M059J (cell line): ENCODE results near the gene KIAA1217. TPM values are rescaled to one million over a fixed set of nuclear protein-coding genes. Genes with fewer than 3 reads are reported as not detected.

Source experiments
- DNase-seq: peaks from one replicate; pipeline ENCODE4 v3.0.0-alpha.2; 2012; ENCODE audit warnings: low read depth
- total RNA-seq: library from RNA; depleted of rRNA; stranded (reverse); fragments of >200 nt; shearing (Covaris generic); gene quantifications from 2 replicates; pipeline ENCODE4 v1.2.3, GENCODE V29; 2014

KIAA1217 gene
- total RNA-seq, 1 experiment from 2014 or later = 2.7 TPM

DNA sequence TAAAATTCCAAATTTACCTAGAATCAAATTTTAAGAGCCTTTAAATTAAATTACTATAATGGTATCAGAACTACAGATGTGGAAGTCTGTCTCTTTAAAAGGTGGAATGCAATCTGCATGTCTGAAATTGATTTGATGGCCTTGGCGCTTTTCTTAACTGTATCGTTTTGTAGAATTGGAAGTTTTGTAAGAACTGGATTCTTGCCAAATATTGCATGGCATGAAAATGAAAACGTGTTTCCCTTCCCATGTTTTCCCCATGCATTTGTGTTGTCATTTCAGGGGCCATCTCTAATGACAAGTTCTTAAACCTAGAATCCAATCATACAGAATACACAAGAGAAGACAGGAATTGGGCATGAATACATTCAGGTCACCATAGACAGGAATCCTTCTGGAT is 162.5 kb downstream of the KIAA1217 start:
- DNase-seq = no peak

DNA sequence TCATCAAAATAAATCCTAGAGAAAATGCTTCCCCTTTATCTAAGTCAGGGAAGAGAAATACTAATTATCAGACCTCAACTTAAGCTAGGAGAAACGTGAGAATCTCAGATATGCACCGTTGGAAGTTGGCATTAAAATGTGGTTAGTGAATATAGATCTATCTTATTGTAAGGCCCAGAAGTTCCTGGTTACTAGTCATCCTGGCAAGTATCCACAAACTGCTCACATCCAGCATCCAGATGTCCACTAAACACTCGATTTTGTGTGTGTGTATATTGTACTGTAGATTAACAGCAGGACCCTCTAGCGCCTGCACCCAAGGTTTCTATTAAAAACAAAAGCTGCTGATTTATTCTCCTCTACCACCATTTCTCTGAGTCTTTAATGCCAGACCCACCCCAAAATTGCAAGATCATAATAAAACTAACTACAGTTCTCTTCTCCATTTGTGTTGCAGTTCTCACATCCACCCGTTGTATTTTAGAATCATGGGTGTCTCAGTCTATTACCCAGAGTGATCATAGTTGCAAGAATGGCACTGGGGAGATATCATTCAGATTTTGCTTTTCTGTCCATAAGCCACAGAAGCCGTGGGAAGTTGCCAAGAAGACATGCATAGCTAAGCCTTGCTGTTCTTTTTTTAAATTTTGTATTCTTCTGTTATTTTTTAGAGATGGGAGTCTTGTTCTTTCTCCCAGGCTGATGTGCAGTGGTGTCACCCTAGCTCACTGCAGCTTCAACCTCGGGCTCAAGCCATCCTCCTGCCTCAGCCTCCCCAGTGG is 165.4 kb downstream of the KIAA1217 start:
- peak; percentile 3 for DNase-seq

DNA sequence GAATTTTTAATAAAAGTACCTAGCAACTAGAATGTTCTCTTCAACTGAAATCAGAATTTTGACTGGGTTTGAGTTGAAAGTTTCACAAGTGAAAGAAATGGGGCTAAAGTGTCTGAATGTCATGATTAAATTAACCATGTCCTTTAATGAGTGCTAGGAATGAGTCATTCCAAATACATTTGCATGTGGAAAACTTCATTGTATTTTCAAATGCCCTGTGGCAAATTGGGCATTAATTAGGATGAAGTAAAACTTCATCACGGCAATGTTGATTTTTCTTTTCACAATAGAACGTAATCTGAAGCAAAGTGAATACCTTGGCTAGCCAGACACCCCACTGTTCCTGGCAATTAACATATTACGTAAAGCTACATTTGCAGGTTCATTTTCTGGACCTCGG is 166.6 kb downstream of the KIAA1217 start:
- DNase-seq = no peak

DNA sequence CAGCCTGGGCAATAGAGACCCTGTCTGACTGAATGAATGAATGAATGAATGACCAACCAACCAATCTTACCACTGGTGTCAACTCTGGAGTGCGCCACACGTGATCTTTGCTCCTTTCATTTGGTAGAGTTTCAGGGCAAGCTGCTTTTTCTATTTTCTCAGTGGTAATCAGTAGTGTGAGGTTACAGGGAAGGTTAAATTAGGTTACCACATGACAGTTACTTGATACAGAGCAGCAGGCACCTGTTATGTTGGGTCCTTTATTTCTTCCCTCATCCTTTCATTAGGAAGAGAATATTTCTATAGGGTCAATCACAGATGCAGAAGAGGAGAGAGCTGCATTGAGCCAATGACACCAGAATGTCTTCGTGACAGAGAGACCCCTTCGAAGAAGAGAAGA is 167.8 kb downstream of the KIAA1217 start:
- DNase-seq = no peak

DNA sequence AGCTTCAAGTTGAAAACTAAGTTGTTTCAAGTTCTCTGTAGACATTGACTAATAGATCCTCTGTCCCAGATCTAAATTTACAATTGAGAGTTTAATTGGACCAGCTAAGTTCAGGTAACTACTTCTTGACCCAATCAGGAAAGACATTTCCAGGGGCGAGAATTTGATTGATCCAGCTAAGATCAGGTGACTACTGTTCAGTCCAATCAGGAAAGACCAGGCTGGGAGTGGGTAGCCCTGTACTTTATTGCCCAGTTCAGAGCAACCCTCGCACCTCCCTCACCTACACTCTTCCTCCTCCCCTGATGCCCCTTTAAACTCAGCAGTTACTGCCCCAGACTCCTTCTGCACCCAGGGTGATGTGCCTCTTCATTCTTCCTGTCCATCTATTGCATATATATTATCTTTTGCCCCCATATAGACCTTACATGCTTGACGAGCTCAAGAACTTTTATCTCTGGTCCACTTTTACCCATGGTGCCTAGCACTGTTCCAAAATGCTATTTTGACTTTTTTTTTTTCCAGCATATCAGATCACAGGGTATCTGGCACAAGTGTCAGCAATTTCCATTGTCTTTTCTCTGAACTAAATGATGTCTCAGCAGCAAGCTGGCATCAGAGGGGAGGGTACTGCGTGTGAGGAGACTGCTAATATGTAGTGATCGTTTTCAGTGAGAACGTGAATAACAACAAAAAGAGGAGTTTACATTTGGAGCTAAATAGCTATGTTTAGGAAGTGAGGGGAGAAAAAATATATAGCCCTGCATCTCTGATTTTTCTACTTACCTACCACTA is 169.4 kb downstream of the KIAA1217 start:
- DNase-seq = no peak

DNA sequence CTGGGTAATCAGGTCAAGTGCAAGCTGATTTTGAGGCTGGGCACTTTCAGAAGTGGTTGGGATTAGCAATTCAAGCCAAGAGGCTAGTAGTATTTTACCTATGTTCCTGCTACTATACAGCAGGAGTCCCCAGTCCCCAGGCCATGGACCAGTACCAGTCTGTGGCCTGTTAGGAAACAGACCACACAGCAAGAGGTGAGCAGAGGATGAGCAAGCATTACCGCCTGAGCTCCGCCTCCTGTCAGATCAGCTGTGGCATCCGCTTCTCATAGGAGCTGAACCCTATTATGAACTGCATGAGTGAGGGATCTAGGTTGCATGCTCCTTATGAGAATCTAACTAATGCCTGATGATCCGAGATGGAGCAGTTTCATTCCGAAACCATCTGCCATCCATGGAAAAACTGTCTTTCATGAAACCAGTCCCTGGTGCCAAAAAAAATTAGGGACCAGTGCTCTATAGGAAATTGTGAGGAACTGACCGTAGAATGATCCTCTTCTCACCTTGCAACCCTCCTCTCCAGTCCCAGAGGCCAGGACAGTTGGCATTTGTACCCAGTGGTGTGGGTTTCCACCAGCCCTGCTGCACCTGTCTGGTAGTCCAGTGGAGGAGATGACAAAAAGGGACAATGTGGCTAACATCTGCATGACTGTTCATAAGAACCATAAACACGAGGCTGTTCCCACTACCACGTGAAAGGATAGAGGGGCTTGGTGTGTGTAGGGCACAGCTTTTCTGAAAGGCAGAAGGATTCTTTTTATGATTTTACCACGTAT is 172.5 kb downstream of the KIAA1217 start:
- no peak for DNase-seq

DNA sequence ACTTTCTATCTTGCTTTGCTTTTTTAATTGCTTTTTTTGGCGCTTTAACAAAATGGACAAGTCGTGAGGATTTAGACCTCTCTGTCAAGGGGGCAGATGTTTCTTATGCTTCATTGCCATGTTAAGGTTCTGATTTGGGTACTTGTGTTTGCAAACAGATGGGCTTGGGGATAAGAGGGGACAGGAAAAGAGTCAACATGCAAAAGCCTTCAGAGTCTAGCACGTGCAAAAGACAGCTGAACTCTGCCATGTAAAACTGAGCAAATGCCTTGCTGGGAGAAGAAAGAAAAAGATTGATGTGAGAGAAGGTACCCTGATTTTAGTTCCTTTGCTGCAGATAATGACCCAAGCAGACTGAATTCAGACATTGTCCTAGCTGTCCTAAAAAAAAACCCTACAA is 173.1 kb downstream of the KIAA1217 start:
- DNase-seq = no peak

DNA sequence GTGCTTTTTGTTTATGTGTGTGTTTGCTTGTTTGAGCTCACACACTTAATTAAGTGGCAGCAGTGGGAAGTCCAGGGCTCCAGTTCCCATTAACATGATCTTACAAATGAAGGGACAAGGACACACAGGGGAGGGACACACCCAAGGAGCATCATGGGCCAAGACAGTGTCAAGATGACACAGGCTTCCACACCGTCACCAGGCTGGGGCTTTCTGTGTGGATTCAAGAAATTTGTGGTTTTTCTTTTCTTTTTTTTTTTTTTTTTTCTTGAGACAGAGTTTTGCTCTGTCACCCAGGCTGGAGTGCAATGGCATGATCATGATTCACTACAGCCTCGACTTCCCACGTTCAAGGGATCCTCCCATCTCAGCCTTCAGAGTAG is 173.6 kb downstream of the KIAA1217 start:
- no peak for DNase-seq

DNA sequence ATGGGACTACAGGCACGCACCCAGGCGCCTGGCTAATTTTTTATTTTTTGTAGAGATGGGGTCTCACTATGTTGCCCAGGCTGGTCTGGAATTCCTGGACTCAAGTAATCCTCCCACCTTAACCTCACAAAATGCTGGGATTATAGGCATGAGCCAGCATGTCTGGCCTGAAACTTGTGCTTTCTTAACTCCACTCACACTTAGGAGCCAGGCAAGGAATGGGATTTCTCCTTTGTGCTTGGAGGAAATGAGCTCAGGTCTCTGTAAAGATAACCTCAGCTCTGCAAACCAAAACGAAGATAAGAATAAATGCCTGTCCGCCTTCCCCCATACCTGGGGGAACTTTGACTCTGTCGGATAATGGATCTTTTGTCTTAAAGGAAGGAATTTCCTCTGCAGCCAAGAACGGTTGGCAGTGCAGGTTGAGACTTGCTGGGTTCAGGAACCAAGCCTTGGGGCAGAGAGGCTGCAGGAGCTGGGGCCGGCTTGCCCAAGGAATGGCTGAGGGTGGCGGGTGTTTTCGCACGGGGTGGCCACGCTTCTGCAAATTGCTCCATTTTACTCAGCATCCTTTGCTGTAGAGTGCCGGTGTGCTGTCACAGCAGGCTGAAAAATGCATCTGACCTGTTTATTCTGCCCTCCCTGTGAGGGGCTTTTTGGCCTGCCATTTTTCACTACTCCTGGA is 174.2 kb downstream of the KIAA1217 start:
- DNase-seq = no peak

DNA sequence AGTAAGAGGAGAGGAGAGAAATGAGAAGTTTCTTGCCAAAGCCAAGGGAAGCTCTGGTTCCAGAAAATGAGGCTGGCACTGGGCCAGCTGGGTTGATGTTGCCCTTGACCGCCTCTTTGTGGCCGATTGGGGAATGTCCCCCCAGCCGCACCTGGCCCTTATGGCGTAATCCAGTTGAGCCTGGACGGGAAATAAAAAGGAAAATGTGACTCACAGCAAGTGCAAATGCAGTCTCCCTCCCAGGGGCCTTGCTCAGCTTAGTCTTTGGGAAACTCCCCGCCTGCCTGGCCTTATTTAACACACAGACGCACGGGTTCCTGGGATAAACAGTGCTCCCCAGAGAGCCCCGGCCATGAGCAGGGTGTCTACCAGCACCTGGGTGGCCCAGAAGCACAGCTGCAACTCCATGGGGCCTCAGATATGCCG is 174.8 kb downstream of the KIAA1217 start:
- DNase-seq = peak; percentile 88

DNA sequence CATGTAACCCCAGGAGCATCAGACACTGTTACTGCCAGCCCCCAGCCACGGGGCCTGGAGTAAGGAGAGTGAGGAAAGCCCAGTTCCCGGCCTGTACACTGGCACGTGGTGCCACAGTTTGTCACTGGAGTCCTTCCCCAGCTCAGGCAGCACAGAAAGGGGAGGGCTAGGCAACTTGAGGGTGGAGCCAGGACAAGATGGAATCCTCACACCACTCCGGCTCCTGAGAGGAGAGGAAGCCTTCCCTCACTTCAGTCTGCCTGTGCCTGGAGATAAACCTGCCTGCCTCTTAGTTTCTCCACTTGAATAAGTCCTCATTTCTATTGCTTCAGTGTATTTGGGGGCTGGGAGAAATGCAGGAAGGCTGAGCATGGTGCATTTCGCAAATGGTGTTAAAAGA is 176.0 kb downstream of the KIAA1217 start:
- no peak for DNase-seq

DNA sequence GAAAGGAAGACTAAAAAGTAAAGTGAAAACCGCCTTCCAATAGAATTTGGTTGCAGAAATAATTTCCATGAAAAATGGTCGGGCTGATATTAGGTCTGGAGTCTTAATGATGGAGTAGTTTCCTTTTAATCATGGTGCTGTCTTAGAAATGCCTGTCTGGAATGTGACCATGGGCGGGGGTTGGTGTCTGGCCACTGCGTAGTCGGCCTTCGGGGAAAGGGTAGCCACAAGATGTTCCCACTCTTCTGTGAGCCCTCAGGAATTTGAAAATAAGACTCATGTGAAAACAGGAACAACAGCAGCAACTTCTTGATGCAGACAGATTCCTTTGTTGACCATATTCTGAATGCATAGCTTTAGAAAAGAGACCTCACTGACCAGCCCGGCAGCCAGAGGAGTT is 176.8 kb downstream of the KIAA1217 start:
- DNase-seq = no peak

DNA sequence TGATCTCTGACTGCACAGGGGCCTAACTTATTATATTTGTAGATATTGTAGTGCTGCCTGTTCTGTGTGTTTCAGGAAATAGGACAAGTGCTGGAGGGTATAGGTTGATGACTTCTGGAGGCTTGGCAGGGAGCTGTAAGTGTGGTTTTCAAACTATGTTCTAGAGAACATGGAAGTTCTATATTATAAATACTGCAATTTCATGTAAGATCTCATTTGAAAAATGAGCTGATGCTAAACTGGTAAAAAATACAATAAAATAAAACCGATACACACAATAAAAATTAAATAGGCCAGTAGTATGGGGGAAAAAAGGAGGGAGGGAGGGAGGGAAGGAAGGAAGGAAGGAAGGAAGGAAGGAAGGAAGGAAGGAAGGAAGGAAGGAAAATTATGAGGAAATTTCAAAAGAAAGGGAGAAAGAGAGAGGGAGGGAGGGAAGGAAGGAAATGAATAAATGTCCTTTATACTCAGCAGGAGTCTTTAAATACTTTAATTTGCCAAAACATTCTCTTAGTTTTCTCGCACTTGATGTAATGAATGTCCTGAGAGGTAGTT is 181.3 kb downstream of the KIAA1217 start:
- no peak for DNase-seq

DNA sequence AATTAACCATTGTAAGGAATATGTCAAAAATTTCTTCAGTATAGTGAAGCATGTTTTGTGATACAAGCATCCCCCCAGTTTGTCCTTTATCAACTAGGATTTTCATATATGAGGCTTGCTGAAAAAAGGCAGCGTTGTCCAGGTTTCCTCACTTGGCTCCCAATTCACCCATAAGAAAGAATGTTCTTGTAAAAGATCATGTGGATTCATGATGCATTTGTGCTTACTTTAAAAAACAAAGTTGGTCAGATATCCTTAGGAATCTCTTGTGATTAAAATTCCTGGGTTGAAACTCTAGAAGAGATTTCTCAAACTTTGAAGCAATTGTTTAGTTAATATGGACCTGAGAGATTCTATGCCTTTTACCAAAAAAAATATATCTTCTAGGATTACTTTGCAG is 181.8 kb downstream of the KIAA1217 start:
- no peak for DNase-seq

DNA sequence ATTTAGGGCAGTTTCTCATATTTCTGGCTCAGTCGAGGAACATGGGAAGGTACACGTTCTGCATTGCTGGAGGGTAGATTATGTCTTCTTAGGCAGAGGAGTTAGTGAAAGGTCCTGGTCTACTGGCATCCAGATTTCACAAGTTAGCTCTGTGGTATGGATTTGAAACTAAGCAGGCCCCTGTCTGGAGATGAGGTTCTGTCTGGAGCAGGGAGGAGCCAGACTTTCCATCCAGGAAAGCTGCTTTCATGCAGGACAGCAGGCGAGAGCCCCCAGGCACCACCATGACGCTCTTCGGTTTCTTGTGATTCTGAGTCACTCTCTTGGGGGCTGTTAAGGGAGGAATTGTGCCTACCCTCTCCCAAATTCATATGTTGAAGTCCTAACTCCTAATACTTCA is 184.3 kb downstream of the KIAA1217 start:
- no peak for DNase-seq

DNA sequence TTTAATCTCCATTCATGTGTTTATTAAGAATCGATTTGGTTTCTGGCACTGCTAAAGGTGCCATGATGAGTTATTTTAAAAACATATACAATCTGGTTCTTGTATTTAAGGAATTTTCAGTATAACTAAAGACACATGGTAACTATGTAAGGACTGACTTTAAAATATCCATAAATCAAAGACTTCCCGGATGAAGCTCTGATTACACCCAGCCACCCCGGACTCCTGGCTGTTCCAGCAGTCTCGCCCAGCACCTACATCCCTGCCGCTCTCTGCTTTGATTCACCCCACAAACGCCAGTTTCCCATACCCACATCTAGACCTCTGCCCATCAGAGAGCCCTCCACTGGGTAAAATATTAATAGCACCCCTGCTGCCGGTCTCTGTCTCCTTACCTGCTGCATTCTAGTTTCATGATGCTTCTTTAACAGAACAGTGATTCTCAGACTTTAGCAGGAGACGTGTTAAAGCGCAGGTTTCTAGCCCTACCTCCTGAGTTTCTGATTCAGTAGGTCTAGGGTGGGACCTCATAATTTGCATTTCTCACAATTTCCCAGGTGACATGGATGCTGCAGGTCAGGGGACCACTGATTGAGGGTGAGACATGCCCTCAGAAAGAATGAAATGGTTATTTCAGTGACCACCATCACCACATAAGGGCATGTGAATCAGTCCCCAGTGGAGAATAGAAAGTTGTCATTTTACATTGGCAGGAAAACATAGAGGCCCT is 185.7 kb downstream of the KIAA1217 start:
- DNase-seq = no peak

DNA sequence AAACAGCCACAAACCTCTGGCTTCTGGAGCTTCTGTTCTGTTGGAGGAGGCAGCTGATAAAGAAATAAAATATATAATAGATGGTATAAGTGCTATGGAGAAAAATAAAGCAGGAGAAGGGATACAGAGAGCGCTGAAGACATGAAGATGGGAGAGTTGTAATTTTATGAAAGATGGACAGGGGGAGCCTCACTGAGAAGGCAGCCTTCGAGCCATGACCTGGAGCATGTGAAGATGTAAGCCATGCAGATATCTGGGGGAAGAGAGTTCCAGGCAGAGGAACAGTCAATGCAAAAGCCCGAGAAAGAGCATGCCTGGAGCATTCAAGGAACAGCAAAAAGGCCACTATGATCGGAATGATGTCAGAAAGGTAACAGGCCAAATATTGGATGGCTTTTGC is 187.5 kb downstream of the KIAA1217 start:
- DNase-seq = no peak

DNA sequence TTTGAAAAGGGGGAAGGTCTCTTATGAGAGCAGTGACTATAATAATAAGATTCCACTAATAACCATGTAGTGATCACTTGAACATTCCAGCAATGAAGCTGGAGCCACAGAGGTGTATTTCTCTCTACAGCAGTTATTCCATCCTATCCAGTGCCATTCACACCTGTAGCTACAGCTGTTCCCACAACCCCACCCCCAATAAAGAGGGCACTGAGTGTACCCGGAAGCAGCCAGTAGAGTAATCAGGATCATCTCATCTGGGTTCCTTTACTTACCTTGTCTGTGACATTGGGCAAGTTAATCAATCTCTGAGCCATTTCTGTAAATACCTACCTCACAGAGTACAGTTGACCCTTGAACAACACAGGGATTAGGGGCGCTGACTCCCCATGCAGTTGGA is 188.7 kb downstream of the KIAA1217 start:
- no peak for DNase-seq

DNA sequence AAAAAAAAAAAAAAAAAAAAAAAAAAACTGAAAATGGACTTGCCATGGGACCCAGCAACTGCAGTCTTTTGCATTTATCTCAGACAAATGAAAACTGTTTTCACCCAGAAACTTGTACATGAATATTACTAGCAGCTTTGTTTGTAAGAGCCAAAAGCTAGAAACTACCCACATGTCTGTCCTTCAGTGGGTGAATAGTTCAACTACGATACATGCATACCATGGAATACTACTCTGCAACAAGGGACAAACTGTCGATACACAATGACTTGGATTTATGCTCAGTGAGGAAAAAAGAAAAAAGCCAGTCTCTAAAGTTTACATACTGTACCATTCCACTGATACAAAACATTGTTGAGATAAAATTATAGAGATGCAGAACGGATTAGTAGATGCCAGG is 195.6 kb downstream of the KIAA1217 start:
- no peak for DNase-seq

DNA sequence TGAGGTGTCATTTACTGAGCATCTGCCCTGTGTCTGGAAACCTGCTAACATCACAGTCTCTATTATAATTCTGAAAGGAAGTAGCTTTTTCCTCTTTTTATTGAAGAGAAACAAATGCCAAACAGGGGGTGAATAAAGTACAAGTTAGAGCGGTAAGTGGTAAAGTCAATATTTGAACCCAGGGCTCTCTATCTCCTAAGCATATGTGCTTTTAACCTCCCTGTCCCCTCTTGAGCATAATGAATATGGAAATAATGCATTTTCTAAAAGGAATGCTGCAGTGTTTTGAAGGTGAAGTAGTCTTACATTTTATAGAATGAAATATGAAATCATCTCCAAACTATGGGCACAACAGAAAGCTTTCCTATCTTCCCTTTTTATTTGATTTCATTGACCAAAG is 196.7 kb downstream of the KIAA1217 start:
- no peak for DNase-seq
